ENCODE measurements around the gene SYNCRIP.
"Not testable (repeated sequence)": the region's sequence is repeated elsewhere in the genome, so short reads cannot be mapped to it uniquely, and the experiment has no call there.

SYNCRIP gene

GRCh38 chr6:85642774-85643536 lies at the start of gene SYNCRIP:
Gene SYNCRIP, minus strand, starts transcription at chr6:85642886. Its CDS starts 1,447 bp downstream, at chr6:85641439.
- peak; percentile 98 for DNase-seq

DNA sequence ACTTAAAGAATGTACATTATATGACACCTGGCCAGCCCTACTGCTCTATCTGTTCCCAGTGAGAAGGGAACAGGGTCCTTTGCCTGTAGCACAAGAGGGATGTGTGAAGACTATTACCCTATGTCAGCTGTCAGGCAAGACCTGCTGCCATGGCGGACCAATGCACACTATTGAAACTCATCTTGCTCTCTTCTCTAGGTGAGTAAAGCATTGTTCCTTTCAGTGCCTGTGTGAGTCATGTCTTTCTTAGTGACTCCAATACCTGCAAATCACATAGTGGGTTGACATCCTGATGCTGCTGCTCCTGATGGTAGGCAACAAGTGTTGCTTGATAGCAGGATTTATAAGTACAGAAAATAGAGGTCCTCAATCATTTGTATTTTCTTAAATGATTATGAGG lies 48.8 kb upstream of the SYNCRIP start:
- DNase-seq, result no peak

GRCh38 chr6:85690071-85690470 lies 47.4 kb upstream of the SYNCRIP start:
- no peak for DNase-seq

DNA sequence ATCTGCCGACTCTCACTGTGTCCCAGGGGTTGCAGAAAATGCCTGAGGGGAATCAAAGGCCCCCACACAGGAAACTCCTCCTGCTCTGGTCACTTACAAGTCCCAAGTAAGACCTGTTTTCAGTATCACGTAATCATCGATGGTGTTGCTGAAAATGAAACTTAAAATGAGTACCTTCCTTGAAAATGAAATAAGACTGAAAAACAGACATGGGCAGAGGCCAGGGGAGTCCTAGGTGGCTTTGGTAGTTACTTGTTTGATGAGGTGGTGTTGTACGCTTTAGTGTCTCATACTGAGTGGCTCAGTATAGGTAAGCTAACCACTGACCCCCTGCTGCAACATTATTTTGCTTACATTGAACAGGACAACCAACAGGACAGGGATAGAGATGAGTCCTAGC lies 43.0 kb upstream of the SYNCRIP start:
- DNase-seq, result no peak

GRCh38 chr6:85684809-85685171 lies 42.1 kb upstream of the SYNCRIP start:
- no peak for DNase-seq

DNA sequence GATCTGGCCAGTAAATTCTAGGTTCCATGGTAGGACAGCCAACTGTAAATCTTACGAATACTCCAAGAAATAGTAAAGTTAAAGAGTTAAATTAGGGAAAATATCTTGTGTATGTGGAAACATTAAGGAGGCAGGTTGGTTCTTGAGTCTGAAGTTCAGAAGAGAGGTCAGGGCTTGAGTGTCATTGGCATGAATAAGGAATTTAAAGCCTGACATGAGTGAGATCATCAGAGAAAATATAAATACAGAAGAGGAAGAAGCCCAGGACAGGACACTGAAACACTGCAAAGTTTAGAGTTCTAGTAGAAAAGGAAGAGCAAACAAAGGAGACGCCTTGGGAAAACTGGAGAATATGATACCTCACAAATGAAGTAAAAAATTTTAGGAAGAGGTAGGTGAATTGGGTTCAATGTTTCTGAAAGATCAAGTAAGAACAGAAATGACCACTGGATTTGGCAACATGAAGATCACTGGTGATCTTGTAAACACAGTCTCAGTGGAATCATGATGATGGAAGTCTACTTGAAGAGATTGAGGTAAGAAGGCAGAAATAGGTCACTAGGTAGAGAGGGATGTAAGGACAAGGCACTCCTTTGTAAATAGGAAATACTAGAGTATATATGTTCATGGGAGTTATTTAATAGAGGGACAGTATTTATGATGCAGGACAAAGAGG lies 41.6 kb upstream of the SYNCRIP start:
- no peak for DNase-seq

DNA sequence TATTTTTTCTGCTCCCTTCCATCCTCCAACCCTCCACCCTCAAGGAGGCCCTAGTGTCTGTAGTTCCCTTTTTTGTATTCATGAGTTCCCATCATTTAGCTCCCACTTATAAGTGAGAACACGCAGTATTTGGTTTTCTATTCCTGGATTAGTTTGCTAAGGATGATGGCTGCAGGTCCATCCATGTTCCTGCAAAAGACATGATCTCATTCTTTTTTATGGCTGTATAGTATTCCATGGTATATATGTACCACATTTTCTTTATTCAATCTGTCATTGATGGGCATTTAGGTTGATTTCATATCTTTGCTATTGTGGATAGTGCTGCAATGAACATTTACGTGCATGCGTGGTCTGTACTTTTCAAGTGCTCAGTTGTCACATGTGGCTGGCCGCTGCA lies 39.2 kb upstream of the SYNCRIP start:
- not testable (repeated sequence) for DNase-seq

GRCh38 chr6:85680388-85680787 lies 37.7 kb upstream of the SYNCRIP start:
- DNase-seq, result no peak

DNA sequence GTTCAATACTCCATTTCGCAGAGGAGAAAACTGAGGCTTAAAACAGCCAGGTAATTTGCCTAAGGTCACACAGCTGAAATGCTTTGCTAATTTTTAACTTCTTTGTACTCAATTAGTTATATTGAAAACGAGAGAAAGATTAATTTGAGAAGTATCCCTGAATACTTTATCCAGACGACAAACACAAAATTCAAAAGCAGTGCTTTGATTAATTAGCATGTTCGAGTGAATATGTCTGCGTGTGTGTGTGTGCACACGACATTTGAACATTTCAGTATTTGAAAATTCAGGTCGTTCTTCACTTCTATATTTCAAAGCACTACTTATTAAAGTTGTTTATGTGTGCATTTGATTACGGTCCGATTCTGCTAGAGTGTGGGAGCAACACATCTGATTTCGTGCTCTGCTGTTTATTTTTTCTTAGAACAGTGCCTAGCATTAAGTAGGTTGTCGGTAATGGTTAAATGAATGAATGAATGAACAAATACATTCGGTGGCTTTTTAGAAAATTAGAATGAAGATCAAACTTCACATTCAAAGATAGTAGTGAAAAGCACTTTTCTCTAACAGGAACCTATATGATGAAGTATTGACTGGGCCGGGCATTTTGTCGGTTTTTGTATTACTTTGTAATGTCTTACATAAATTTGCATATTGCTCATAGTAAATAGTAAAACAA lies 36.9 kb upstream of the SYNCRIP start:
- DNase-seq, result no peak

- DNase-seq, result peak; percentile 96 to 99
These were observed 36.1 kb upstream of the SYNCRIP start for GRCh38 chr6:85678602-85679444.

DNA sequence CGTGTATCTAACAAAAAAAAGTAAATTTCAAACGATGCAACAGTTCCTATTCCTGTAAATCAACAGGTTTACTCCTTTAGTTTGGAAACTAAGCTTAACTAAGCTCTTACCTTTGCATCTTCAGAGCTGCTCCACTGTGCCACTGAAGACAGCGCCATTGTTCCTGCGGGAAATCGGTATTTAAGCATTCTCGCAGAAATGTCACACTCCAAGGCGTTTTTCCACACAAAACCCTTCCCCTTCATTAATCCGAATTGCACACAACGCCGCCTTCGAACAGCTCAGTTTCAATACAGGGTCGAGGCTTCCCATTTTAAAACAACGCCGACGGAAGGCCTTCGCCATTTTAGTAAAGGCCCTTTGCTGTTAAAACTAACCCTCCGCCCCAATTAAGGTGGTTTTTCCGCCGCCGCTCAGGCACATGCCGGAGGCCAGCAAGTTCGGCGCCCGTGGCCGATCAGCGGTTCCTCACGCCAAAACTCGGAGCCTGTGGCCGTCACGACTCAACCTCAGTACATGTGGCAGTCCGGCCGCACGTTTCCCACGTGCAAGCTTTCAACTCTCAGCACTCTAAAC lies 35.4 kb upstream of the SYNCRIP start:
- DNase-seq, result no peak

DNA sequence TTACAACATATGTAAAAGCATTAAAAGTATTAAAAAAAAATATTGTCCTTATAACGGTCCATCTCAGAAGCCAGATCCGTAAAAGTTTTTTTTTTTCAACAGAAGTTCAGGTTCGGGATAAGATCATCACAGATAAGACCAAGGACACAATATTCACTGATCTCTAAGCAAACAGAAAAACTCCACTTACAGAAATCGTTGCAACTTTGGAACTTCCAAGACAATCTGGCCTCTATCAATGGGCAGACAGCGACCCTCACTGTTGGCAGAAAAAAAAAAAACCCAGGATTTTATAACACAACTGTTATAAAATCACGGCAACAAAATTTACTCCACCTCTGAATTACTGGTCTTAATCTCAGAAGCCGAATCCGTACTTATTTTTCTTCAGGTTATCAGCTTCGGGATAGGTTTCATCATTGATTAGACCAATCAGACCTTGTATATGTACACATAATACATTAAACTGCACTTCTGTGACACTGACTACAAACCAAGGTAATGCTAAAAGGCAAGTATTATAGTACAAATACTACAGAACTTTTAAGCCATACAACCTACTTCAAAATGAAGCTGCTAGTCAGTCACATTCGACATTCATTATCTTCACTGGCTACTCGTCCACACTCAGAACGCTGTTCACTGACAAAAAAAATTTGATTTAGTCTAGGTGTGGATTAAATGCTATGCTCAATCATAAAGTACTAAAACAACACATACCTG lies 34.7 kb upstream of the SYNCRIP start:
- DNase-seq, result peak in 1 of 2 donors; percentile 23

DNA sequence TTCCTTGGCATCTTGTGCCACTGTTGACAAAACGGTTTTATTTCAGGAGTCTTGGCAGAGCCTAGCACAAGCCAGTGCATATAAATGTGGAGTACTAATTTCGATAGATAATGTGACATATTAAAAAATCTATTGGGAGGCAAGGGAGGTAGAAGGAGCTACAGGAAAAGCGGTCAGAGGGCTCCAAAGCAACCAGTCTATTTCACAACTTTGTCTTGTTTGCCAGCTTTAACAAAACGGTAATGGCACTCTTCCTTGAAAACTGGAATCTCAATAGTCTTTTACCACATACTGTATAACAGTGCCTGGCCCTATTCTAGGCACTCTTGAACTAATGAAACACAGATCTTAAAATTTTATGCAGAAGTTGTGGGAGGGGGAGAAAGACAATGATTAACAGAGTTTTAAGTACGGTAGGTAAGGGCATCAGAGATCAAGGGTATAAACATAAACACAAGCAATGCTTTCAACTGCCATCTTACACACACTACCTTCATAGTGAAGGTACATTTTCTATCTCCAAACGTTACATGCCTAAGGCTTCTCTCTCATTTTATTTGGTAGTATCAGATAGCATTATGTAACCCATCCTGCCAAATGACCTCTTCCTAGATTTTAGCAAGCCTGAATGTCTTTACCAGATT lies 33.5 kb upstream of the SYNCRIP start:
- DNase-seq, result no peak

DNA sequence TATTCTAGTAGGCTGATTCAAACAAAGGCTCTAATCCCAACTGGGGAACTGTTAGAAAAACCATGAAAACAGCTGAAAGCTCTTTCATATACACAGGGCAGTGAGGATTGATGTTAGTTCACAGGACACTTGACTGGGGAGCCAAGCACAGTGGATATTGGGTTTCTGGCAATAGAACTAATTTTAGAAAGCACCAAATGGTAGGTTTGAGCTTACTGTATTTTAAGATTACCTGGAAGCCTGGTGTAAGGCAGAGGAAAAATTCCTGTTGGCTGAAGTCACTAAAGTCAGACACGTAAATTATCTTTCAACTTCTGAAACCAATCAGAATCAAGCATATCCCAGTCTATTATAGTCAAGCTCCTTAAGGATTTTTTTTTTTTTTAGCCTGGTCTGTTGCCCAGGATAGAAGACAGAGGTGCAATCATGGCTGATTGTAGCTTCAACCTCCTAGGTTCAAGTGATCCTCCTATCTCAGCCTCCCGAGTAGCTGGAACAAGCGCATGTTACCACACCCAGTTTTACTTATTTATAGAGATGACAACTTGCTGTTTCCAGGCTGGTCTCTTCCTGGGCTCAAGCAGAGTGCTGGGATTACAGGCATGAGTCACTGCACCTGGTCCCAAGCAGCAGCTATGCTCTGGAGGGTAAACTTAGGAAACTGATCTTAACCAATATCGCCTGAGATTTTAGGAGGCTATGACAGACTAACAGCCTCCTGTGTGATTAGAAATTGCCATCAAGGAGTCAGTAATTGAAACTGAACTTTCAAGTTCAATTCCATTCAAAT lies 32.5 kb upstream of the SYNCRIP start:
- DNase-seq, result no peak

- DNase-seq, result no peak
These were observed 31.9 kb upstream of the SYNCRIP start for GRCh38 chr6:85674604-85675003.

GRCh38 chr6:85673198-85674139 lies 30.8 kb upstream of the SYNCRIP start:
- DNase-seq, result no peak

DNA sequence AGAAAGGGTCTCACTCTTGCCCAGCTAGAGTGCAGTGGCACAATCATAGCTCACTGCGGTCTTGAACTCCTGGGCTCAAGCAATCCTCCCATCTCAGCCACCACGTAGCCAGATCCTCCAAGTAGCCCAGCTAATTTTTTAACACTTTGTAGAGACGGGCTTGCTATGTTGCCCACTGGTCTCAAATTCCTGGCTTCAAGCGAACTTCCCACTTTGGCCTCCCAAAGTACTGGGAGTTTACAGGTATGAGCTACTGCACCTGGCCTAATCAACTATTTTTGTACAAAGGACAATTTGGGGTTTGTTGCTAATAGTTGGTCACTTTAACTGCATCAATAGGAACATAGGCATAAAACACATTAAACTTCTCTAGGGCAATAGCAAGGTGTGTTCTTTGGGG lies 29.9 kb upstream of the SYNCRIP start:
- DNase-seq, result no peak

DNA sequence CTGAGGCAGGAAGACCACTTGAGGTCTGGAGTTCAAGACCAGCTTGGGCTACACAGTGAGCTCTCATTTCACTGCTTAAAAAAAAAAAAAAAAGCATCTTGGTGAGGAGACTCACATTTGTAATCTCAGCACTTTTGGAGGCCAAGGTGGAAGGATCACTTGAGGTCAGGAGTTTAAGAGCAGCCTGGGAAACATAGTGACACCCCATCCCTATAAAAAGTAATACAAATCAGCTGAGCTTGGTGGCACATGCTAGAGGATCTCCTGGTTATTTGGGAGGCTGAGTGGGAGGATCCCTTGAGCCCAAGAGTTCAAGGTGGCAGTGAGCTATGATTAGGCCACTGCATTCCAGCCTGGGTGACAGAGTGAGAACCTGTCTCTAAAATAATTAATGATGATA lies 29.4 kb upstream of the SYNCRIP start:
- DNase-seq, result no peak

DNA sequence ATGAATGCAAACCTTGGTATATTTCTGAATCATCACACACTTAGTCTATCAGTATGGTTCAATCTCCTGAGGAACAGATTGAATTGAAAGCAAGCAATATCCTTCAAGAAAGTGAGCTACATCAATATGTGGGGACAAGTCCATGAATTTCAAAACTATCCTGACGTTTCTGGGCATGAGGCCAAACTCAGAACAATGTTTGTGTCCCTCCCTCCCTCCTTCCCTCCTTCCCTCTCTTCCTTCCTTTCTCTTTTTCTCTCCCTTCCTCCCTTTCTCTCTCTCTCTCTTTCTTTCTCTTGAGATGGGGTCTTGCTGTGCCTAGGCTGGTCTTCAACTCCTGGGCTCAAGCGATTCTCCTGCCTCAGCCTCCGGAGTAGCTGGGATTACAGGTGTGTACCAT lies 27.9 kb upstream of the SYNCRIP start:
- DNase-seq, result no peak
